Measurements from ENCODE around the gene CSF2RB.

Gene CSF2RB

GRCh38 chr22:36913427-36914389 is at the start of gene CSF2RB:
Gene CSF2RB (plus strand): TSS chr22:36913628. CDS start chr22:36922208, 8,580 bp downstream.
- DNase-seq (ENCODE audit: low read depth): no peak

DNA sequence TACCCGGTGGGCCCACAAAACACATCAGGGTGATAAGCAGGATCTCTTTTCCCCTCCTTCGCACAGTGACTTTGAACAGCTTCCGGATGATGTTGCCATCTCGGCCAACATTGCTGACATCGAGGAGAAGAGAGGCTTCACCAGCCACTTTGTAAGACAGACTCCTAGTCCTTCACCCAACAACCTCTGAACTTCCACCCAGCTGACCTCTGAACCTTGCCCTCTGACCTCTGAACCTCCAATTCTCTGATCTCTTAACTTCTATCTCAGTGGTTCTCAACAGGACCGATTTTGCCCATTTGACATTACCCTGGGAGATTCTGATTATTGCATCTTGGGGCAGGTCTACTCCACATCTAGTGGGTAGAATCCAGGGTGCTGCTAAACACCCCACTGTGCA is 49.4 kb upstream of the CSF2RB start:
- DNase-seq (ENCODE audit: low read depth): no peak

- DNase-seq (ENCODE audit: low read depth): no peak
Observed at GRCh38 chr22:36864454-36865215, 48.8 kb upstream of the CSF2RB start.

DNA sequence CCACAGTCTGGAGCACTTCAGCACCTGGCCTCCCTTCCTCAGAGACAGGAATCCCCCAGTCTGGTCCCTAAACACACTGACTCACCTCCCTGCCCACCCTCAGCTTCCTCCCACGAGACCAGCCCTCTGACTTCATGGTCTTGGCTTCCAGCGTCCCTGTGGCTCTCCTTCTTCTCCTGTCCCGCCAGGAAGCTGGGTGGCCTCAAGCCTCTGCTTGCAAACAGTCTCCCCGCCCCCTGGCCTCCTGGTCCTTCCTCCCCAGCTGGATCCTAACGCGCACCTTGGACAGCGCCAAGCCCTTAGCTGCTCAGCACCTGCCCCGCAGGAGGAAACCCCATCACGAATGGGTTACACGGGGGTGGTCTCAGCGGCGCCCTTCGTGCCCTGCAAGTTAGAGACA is 48.1 kb upstream of the CSF2RB start:
- no peak for DNase-seq (ENCODE audit: low read depth)

- no peak for DNase-seq (ENCODE audit: low read depth)
Observed at GRCh38 chr22:36867695-36868094, 45.7 kb upstream of the CSF2RB start.

DNA sequence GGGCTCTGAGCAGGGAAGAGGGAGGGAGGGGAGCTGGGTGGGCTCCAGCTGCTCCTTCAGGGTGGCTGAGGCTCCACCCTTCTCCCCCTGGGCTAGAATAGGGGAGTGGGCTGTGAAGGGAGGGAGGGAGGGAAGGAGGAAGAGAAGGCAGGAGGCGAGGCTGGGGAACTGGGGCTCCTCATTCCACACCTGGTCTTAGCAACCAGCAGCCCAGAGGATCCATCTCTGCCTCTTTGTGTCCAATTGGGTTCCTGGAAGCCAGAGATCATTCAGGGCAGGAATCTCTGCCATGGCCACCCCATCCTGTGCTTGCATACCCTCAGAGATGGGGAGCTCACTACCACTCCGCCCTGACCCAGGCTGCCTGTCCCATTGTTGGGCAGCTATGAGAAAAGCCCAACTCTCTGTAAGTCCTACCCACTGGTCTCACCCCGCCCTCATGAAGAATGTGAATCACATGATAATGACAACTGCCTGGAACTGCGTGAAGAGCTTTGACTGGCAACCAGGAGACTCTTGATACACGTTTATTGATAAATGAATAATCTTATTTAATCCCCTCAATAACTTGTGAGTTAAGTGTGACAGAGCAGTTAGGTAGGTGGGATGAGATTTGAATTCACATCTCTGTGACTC is 44.8 kb upstream of the CSF2RB start:
- DNase-seq (ENCODE audit: low read depth): no peak

DNA sequence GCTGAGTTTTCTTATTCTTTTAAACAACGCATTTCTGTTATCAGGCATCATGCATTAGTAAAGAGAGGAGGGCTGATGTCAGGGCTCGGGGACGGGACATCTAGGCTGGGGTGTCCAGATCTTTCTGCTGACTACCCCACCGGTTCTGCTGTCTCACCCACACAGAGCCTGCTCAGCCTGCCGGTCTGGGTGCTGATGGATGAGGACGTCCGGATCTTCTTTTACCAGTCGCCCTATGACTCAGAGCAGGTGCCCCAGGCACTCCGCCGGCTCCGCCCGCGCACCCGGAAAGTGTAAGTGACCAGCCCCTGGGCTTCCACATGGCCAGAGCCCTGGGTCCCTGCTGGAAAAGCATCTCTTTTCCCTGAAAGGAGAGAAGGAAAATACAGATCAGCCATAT is 43.2 kb upstream of the CSF2RB start:
- no peak for DNase-seq (ENCODE audit: low read depth)

- DNase-seq (ENCODE audit: low read depth): no peak
Observed at GRCh38 chr22:36871669-36872081, 41.8 kb upstream of the CSF2RB start.

GRCh38 chr22:36872084-36872483 is 41.3 kb upstream of the CSF2RB start:
- no peak for DNase-seq (ENCODE audit: low read depth)

- no peak for DNase-seq (ENCODE audit: low read depth)
Observed at GRCh38 chr22:36872866-36873498, 40.4 kb upstream of the CSF2RB start.

DNA sequence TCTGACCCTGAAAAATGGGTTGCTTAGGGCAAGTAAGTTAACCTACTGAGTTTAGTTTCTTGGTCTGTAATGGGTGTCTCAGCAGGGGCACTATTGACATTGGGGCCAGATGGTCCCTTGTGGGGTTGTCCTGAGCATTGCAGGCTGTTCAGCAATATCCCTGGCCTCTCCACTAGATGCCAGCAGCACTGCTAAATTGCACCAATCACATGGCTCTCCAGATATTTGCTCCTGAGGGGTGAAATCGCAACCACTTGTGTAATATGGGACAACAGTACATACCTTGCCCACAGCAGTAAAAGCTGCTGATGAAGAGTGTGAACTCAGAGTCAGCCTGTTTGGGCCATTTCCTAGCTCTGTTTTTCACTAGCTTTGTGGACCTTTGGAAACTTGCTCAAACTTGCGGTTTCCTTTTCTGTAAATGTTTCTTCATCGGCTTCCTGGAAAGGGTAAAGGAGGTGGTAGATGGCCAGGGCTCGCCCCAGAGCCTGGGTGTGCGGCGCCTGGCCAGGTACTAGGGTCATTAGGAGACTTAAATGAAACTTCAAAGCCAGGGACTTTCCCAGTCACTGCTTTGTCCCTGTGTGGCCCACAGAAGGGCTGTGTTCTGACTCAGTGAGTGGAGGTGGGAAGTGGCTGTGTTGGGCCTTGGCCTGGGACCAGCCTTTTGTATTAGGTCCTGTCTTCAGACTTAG is 39.7 kb upstream of the CSF2RB start:
- DNase-seq (ENCODE audit: low read depth): no peak

DNA sequence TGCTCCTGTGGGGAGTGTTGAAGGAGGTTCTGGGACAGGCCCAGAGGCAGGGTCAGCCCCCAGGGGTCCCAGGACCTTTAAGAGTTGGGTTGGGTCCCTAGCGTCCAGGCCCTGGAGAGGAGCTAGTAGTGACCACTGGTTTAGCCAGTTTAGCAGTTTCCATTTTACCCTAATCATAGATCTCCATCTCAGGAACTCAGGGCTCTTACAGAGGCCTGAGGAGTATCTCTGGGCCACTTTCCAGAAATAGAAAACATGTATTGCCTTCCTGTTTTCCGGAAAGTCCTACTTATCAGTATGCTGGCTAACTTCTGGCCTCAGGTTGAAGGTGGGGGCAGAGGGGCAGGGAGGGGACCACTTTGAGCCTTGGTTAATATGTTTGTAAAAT is 39.1 kb upstream of the CSF2RB start:
- no peak for DNase-seq (ENCODE audit: low read depth)

DNA sequence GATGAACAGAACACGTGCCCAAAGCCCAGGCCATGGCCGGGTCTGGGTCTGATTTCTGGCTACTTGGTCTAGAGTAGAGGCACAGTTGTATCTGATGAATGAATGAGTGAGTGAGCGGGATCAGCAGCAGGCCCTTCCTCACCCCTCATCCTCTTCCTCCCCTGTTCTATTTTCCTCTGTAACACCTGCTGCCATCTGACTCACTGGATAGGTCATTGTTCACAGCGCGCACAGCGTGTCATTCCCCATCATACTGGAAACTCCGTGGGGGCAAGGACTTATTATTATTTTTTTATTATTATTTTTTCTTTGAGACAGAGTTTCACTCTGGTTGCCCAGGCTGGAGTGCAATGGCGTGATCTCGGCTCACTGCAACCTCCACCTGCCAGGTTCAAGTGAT is 38.7 kb upstream of the CSF2RB start:
- DNase-seq (ENCODE audit: low read depth): no peak

- no peak for DNase-seq (ENCODE audit: low read depth)
Observed at GRCh38 chr22:36875741-36876140, 37.7 kb upstream of the CSF2RB start.

- DNase-seq (ENCODE audit: low read depth): no peak
Observed at GRCh38 chr22:36879775-36880174, 33.7 kb upstream of the CSF2RB start.

DNA sequence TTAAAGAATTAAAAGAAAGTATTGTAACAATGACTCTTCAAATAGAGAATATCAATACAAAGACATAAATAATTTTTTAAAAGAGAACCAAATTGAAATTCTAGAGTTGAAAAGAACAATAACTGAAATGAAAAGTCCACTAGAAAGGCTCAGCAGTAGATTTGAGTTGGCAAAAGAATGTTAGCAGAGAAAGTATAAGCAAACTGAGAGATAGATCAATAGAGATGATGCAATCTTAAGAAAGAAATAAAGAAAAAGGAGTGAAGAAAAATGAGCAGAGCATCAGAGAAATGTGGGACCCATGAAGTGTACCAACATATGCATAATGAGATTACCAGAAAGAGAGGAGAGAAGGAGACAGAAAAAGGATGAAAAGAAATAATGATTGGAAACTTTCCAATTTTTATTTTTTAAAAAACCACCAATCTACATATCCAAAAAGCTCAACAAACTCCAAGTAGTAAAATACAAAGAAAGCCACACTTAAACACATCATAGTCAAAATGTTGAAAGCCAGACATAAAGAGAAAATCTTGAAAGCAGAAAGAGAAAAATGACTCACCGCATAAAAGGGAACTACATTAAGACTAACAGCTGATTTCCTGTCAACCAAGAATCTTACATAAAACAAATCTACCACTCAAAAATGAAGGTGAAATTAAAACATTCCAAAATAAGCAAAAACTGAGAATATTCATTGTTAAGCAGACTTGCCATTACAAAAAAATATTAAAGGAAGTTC is 31.8 kb upstream of the CSF2RB start:
- no peak for DNase-seq (ENCODE audit: low read depth)

GRCh38 chr22:36884349-36885158 is 28.9 kb upstream of the CSF2RB start:
- no peak for DNase-seq (ENCODE audit: low read depth)

DNA sequence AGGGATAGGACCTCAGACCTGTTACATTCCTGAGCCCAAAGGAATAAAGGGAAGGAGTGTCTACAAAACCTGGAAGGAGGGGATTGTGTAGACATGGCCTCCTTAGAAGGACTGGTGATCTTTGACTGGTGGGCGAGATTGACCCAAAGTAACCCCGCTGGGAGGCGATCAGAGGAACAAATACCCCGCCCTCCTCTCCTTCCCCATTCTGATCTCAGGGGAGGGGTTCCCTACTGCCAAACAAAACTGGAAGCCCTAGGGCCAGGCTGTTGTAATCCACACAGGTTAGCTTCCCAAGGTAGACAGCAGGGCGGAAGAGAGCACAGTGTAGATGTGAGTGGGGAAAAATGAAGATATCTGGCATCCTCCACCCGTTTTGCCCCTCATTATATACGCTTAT is 28.0 kb upstream of the CSF2RB start:
- no peak for DNase-seq (ENCODE audit: low read depth)

- no peak for DNase-seq (ENCODE audit: low read depth)
Observed at GRCh38 chr22:36886016-36886415, 27.4 kb upstream of the CSF2RB start.

DNA sequence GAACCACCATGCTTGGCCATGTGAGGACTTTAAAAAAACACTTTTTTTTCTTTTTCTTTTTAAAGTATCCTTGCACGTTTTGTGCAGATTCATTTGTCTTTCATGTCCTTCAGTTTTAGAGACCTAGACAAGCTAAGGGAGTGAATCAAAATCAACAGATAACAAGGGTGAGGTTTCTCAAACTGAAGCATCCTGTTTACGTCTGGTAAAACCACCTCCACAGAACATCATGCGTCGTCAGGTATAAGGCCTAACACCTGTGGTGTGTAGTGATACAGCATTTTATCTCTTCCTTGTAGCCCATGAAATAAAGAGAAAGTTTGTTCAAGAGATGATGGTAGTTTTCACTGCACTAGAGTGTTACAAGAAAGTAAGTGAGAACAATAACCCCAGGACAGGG is 26.3 kb upstream of the CSF2RB start:
- DNase-seq (ENCODE audit: low read depth): no peak
